ENCODE results near the gene CEP131.

DNA sequence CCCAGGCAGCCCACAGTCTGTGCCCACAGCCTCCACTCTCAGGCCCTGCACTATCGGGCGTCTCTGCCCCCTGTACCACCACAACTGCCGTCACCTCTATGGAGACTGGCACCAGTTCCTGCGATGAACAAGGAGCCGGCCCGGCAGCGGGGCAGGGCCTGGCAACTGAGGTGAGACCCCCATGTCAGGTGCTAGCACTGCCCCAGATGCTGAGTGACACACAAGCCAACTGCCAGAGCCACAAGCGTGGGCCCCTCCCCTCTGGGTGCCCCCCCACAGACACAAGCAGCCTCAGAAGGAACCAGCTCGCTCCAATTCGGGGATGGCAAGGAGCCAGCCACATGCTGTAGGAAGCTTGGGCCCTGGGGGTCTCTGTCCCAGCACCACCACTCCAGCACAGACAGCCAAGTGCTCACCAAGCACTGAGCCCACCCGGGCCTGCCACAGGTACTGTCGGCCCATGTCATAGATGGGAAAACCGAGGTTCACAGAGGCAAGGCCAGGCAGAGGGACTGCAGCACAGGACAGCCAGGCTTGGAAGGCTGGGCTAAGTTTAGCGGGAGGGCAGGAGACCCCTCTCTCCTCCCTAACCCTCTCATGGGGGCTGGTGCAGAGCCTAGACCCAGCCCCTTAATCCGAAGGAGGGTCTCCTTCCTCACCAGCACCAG is 58.9 kb downstream of the CEP131 start:
- TF ChIP-seq, protein P1, sequence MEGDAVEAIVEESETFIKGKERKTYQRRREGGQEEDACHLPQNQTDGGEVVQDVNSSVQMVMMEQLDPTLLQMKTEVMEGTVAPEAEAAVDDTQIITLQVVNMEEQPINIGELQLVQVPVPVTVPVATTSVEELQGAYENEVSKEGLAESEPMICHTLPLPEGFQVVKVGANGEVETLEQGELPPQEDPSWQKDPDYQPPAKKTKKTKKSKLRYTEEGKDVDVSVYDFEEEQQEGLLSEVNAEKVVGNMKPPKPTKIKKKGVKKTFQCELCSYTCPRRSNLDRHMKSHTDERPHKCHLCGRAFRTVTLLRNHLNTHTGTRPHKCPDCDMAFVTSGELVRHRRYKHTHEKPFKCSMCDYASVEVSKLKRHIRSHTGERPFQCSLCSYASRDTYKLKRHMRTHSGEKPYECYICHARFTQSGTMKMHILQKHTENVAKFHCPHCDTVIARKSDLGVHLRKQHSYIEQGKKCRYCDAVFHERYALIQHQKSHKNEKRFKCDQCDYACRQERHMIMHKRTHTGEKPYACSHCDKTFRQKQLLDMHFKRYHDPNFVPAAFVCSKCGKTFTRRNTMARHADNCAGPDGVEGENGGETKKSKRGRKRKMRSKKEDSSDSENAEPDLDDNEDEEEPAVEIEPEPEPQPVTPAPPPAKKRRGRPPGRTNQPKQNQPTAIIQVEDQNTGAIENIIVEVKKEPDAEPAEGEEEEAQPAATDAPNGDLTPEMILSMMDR (IDR thresholded peaks at IDR 0.05; ENCODE audit: low read length), result no peak
- TF ChIP-seq EZH2 (optimal IDR thresholded peaks at IDR 0.05; ENCODE audit: low read depth, low read length) (no peak), EZH2phosphoT487 (IDR thresholded peaks at IDR 0.05; ENCODE audit: low read length) (no peak)
